IPS DF 19.7 (cell line): ENCODE results near the gene HOOK2.
"Not testable (repeated sequence)": the region's sequence is repeated elsewhere in the genome, so short reads cannot be mapped to it uniquely, and the experiment has no call there.

Experiments used
- DNase-seq: peaks from one replicate; pipeline ENCODE4 v3.0.0-alpha.2; 2013; ENCODE audit warnings: low read depth, low spot score

The HOOK2 gene

GRCh38 chr19:12721656-12722565 lies 53.4 kb downstream of the HOOK2 start:
- no peak for DNase-seq

- no peak for DNase-seq
Observed at GRCh38 chr19:12720851-12721655, 54.3 kb downstream of the HOOK2 start.

- no peak for DNase-seq
Observed at GRCh38 chr19:12720296-12720695, 55.1 kb downstream of the HOOK2 start.

- DNase-seq: no peak
Observed at GRCh38 chr19:12715929-12716328, 59.4 kb downstream of the HOOK2 start.

- no peak for DNase-seq
Observed at GRCh38 chr19:12715102-12715501, 60.2 kb downstream of the HOOK2 start.

- not testable (repeated sequence) for DNase-seq
Observed at GRCh38 chr19:12713304-12713703, 62.0 kb downstream of the HOOK2 start.
